GM23338 (cell line): Measurements from ENCODE around the gene DENND6A.

Experiments
- CTCF ChIP-seq, 2 experiments: fragments of 200-600 bp in 1 of 2; sonication (generic) in 1 of 2; conservative IDR thresholded peaks; 2 replicates each; pipeline versions ENCODE4 v1.5.1 to v1.6.1; 2016 to 2017; ENCODE audit warnings: antibody characterized with exemption in 2 of 2, low read depth in 2 of 2, mild to moderate bottlenecking in 2 of 2, moderate library complexity in 1 of 2
- ETS1 ChIP-seq: IDR thresholded peaks from 2 replicates; pipeline ENCODE4 v1.6.1; 2016; ENCODE audit warnings: antibody characterized with exemption
- EZH2 ChIP-seq: fragments of 200-600 bp; sonication (generic); IDR thresholded peaks from one replicate; pipeline ENCODE4 v1.8.0; 2017; ENCODE audit warnings: antibody characterized with exemption, mild to moderate bottlenecking, low read depth; ENCODE audit not compliant: unreplicated experiment
- EZH2phosphoT487 ChIP-seq: fragments of 200-600 bp; sonication (generic); IDR thresholded peaks from one replicate; pipeline ENCODE4 v1.8.1; 2018; ENCODE audit warnings: antibody characterized with exemption; ENCODE audit not compliant: unreplicated experiment
- JUNB ChIP-seq: IDR thresholded peaks from one replicate; pipeline ENCODE4 v1.6.1; 2016; ENCODE audit warnings: antibody characterized with exemption; ENCODE audit not compliant: unreplicated experiment
- REST ChIP-seq: IDR thresholded peaks from one replicate; pipeline ENCODE4 v1.6.1; 2018; ENCODE audit warnings: antibody characterized with exemption; ENCODE audit not compliant: unreplicated experiment

- TF ChIP-seq EZH2phosphoT487: no peak
- no peak for TF ChIP-seq CTCF (conservative IDR thresholded peaks at IDR 0.05; ENCODE audit: low read depth in 2 of 2)
- TF ChIP-seq REST: no peak
- no peak for TF ChIP-seq EZH2
- no peak for TF ChIP-seq JUNB
- no peak for TF ChIP-seq ETS1
Measured at GRCh38 chr3:57637391-57637790, 55.5 kb downstream of the DENND6A start.
